ENCODE results near the gene NAE1.

NAE1 gene

GRCh38 chr16:66850115-66850815 is 19.5 kb upstream of the NAE1 start:
- DNase-seq (ENCODE audit: low read depth in 1 of 2, low spot score in 1 of 2): no peak

GRCh38 chr16:66849549-66849948 is 18.8 kb upstream of the NAE1 start:
- DNase-seq (ENCODE audit: low read depth in 1 of 2, low spot score in 1 of 2): no peak

GRCh38 chr16:66849021-66849420 is 18.2 kb upstream of the NAE1 start:
- DNase-seq (ENCODE audit: low read depth in 1 of 2, low spot score in 1 of 2): no peak

GRCh38 chr16:66848172-66848571 is 17.4 kb upstream of the NAE1 start:
- no peak for DNase-seq (ENCODE audit: low read depth in 1 of 2, low spot score in 1 of 2)

GRCh38 chr16:66847533-66848067 is 16.8 kb upstream of the NAE1 start:
- no peak for DNase-seq (ENCODE audit: low read depth in 1 of 2, low spot score in 1 of 2)

GRCh38 chr16:66846831-66847230 is 16.1 kb upstream of the NAE1 start:
- DNase-seq (ENCODE audit: low read depth in 1 of 2, low spot score in 1 of 2): no peak

- no peak for DNase-seq (ENCODE audit: low read depth in 1 of 2, low spot score in 1 of 2)
These were observed 15.5 kb upstream of the NAE1 start for GRCh38 chr16:66846266-66846665.

- DNase-seq (ENCODE audit: low read depth in 1 of 2, low spot score in 1 of 2): no peak
These were observed 15.0 kb upstream of the NAE1 start for GRCh38 chr16:66845791-66846221.

- DNase-seq (ENCODE audit: low read depth in 1 of 2, low spot score in 1 of 2): no peak
These were observed 14.3 kb upstream of the NAE1 start for GRCh38 chr16:66845080-66845410.

GRCh38 chr16:66844342-66845079 is 13.7 kb upstream of the NAE1 start, which contains the start of gene CA7:
Gene CA7 (plus strand): TSS chr16:66844414. CDS start chr16:66844488, 74 bp downstream.
- no peak for DNase-seq (ENCODE audit: low read depth in 1 of 2, low spot score in 1 of 2)

- no peak for DNase-seq (ENCODE audit: low read depth in 1 of 2, low spot score in 1 of 2)
These were observed 13.2 kb upstream of the NAE1 start for GRCh38 chr16:66844009-66844341.

GRCh38 chr16:66843191-66843590 is 12.4 kb upstream of the NAE1 start:
- DNase-seq (ENCODE audit: low read depth in 1 of 2, low spot score in 1 of 2): no peak

GRCh38 chr16:66842765-66843164 is 12.0 kb upstream of the NAE1 start:
- no peak for DNase-seq (ENCODE audit: low read depth in 1 of 2, low spot score in 1 of 2)

GRCh38 chr16:66841366-66841765 is 10.6 kb upstream of the NAE1 start:
- DNase-seq (ENCODE audit: low read depth in 1 of 2, low spot score in 1 of 2): no peak

- DNase-seq (ENCODE audit: low read depth in 1 of 2, low spot score in 1 of 2): no peak
These were observed 10.1 kb upstream of the NAE1 start for GRCh38 chr16:66840883-66841282.

- no peak for DNase-seq (ENCODE audit: low read depth in 1 of 2, low spot score in 1 of 2)
These were observed 4.0 kb upstream of the NAE1 start for GRCh38 chr16:66834746-66835145.

GRCh38 chr16:66832661-66833305 is 2.0 kb upstream of the NAE1 start:
- DNase-seq (ENCODE audit: low read depth in 1 of 2, low spot score in 1 of 2): no peak

- no peak for DNase-seq (ENCODE audit: low read depth in 1 of 2, low spot score in 1 of 2)
These were observed 1.4 kb upstream of the NAE1 start for GRCh38 chr16:66832190-66832589.

GRCh38 chr16:66824006-66824405 is 6.8 kb downstream of the NAE1 start:
- no peak for DNase-seq (ENCODE audit: low read depth in 1 of 2, low spot score in 1 of 2)

GRCh38 chr16:66814734-66815133 is 16.0 kb downstream of the NAE1 start:
- DNase-seq (ENCODE audit: low read depth in 1 of 2, low spot score in 1 of 2): no peak

GRCh38 chr16:66811043-66811442 is 19.7 kb downstream of the NAE1 start:
- DNase-seq (ENCODE audit: low read depth in 1 of 2, low spot score in 1 of 2): no peak

- DNase-seq (ENCODE audit: low read depth in 1 of 2, low spot score in 1 of 2): no peak
These were observed 20.4 kb downstream of the NAE1 start for GRCh38 chr16:66810391-66810790.
